Psoas muscle (tissue), 8 donors: ENCODE measurements around the gene CPEB1. TPM values are rescaled to one million over a fixed set of nuclear protein-coding genes. Genes with fewer than 3 reads are reported as not detected.
A peak's percentile ranks its signal among the peaks of the same experiment; 100 is the strongest.

Source experiments
- ATAC-seq, 4 donors: fragments of 200-7000 bp; cut with Tn5 transposase; one replicate each; pipeline ENCODE4 v1.9.1; 2020; ENCODE audit warnings: moderate library complexity in 3 of 4, mild to moderate bottlenecking in 2 of 4
- DNase-seq, 2 donors: peaks; one replicate each; pipeline ENCODE4 v3.0.0-alpha.2; 2020
- H3K27ac ChIP-seq: fragments of 200-600 bp; one replicate; pipeline ENCODE4 v1.8.0; 2022
- H3K27me3 ChIP-seq, 3 donors: fragments of 200-600 bp in 1 of 3; one replicate each; pipeline versions ENCODE4 v1.6.1 to v1.8.0; 2013 to 2022; ENCODE audit warnings: low read length in 2 of 3, mild to moderate bottlenecking in 2 of 3, moderate library complexity in 1 of 3; ENCODE audit not compliant: insufficient read depth in 3 of 3
- H3K36me3 ChIP-seq, 2 donors: fragments of 200-600 bp in 1 of 2; one replicate each; pipeline versions ENCODE4 v1.6.1 to v1.8.0; 2013 to 2022; ENCODE audit warnings: low read depth in 1 of 2, mild to moderate bottlenecking in 1 of 2, moderate library complexity in 1 of 2; ENCODE audit not compliant: insufficient read depth in 1 of 2
- H3K4me1 ChIP-seq: fragments of 200-600 bp; one replicate; pipeline ENCODE4 v1.8.0; 2022
- H3K4me3 ChIP-seq: fragments of 200-600 bp; one replicate; pipeline ENCODE4 v1.8.0; 2022; ENCODE audit warnings: mild to moderate bottlenecking
- H3K9me3 ChIP-seq: fragments of 200-600 bp; one replicate; pipeline ENCODE4 v1.8.0; 2022
- WGBS, 3 donors: extraction: QIAGEN DNeasy Blood & Tissue Kit; methylation state at CpG; one replicate each; pipeline versions ENCODE4 v1.1.6 to v1.1.7; 2013; 5-methylcytosine and 5-hydroxymethylcytosine counted together
- intact Hi-C, 2 donors: fragments of 100-400 bp; cut with DNase I; formaldehyde crosslinking; loops; one replicate each; pipeline versions ENCODE4 v1.11.0 to v1.14.2; 2022
- polyA plus RNA-seq, 3 donors: library from polyadenylated mRNA; stranded (reverse); fragments of 200-250 nt; gene quantifications; one replicate each; pipeline ENCODE4 v1.2.3, GENCODE V29; 2013
- total RNA-seq, 4 donors: library from RNA; stranded (reverse); fragmentation: NEBNext Ultra II Directional in 2 of 4; extraction: Animal tissue kit (Norgen Biotek cat#: 25700) in 2 of 4; gene quantifications; one replicate each; pipeline versions ENCODE4 v1.2.1 to v1.2.4, GENCODE V29; 2021 to 2023
- TF ChIP-seq, protein P1 (sequence below): fragments of 200-600 bp; IDR thresholded peaks from one replicate; pipeline ENCODE4 v1.8.0; 2022; ENCODE audit warnings: antibody characterized with exemption
- donor health status: healthy with polysubstance abuse.
- donor health status: DM: no; HTN: no; CAD: no; lungs with moderate emphysema.
- donor health status: Bipolar disorder and iron deficiency.
- donor health status: healthy.
- donor health status: DM: yes; HTN: yes; CAD: no.
- donor health status: DM: no; HTN: no; CAD: no.
- donor health status: DM: no; HTN: no; CAD: no.
- donor health status: DM: yes; HTN: yes; CAD: no.

Gene CPEB1
- total and polyA plus RNA-seq, 7 donors, result 0.07 to 4.6 (median 1.3) TPM

DNA sequence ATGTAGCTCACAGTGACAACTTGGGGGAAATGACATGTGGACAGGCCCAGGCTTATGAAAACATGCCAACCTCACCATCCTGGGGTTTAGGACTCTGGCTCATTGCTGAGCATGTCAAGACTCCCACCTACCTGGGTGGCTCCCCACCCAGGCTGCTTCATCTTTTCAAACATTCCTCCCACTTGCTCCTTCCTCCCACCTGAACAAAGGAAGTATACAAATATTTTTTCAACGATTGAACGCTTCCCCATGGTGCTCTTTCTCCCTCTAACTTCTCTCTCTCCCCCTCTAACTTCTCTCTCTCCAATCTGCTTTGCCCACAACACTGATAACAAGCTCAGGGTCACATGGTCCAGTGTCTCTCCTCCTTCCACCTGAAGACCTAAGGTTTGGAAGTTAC lies 27.7 kb upstream of the CPEB1 start:
- TF ChIP-seq, protein P1, sequence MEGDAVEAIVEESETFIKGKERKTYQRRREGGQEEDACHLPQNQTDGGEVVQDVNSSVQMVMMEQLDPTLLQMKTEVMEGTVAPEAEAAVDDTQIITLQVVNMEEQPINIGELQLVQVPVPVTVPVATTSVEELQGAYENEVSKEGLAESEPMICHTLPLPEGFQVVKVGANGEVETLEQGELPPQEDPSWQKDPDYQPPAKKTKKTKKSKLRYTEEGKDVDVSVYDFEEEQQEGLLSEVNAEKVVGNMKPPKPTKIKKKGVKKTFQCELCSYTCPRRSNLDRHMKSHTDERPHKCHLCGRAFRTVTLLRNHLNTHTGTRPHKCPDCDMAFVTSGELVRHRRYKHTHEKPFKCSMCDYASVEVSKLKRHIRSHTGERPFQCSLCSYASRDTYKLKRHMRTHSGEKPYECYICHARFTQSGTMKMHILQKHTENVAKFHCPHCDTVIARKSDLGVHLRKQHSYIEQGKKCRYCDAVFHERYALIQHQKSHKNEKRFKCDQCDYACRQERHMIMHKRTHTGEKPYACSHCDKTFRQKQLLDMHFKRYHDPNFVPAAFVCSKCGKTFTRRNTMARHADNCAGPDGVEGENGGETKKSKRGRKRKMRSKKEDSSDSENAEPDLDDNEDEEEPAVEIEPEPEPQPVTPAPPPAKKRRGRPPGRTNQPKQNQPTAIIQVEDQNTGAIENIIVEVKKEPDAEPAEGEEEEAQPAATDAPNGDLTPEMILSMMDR, result no peak
- no peak overlapping the region for H3K27ac ChIP-seq
- H3K27me3 ChIP-seq, result peaks cover 0 to 15% (median 4%) of the 10 kb centered on the region in 3 donors
- DNase-seq, result no peak
- no peak for ATAC-seq
- no peaks in the 10 kb centered on the region for H3K36me3 ChIP-seq
- intact Hi-C loops, result no loop called here
- no peaks in the 10 kb centered on the region for H3K9me3 ChIP-seq
- no peak overlapping the region for H3K4me3 ChIP-seq
- WGBS, 3 donors, result 71 to 82% (median 73%) methylated on average over 2 of the region's 2 CpGs
- no peaks in the 10 kb centered on the region for H3K4me1 ChIP-seq

- Histone ChIP-seq H3K36me3 (no peaks in the 10 kb centered on the region), H3K27me3 (no peaks in the 10 kb centered on the region), H3K9me3 (no peaks in the 10 kb centered on the region), H3K4me3 (no peak overlapping the region), H3K27ac (no peak overlapping the region), H3K4me1 (no peaks in the 10 kb centered on the region)
- DNase-seq (no peak), ATAC-seq (no peak)
- WGBS, 3 donors, result 79 to 84% (median 82%) methylated on average over 4 of the region's 4 CpGs
- intact Hi-C loops, result no loop called here
- TF ChIP-seq, protein P1, result no peak
Measured at GRCh38 chr15:82670699-82671098, 23.5 kb upstream of the CPEB1 start.

DNA sequence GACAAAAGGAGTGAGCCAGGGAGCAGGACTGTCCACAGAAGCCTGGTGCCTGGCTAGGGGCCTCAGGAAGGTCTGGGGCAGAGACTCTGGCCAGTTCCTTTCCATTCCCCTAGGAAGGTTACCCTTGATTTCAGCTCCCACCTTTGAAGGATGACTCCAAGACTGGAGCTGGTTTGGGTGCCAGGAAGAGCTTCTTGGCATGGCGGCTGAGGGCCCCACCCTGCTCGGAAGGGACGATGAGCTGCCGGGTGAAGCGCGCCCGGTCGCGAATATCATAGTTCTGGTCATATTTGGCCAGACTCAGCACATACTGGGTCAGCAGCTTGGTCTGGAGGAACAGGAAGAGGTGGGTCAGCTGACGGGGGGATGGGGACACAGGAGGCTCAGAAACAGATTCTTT lies 19.4 kb upstream of the CPEB1 start:
- H3K27me3 ChIP-seq, result peaks cover 0 to 3% (median 0%) of the 10 kb centered on the region in 3 donors
- TF ChIP-seq, protein P1, result no peak
- H3K36me3 ChIP-seq, result no peaks in the 10 kb centered on the region
- no peaks in the 10 kb centered on the region for H3K9me3 ChIP-seq
- ATAC-seq (no peak), DNase-seq (no peak)
- intact Hi-C loops, result no loop called here
- H3K27ac ChIP-seq, result no peak overlapping the region
- WGBS, 3 donors, result 85 to 97% (median 90%) methylated on average over 10 of the region's 10 CpGs
- no peaks in the 10 kb centered on the region for H3K4me1 ChIP-seq
- H3K4me3 ChIP-seq, result no peak overlapping the region

DNA sequence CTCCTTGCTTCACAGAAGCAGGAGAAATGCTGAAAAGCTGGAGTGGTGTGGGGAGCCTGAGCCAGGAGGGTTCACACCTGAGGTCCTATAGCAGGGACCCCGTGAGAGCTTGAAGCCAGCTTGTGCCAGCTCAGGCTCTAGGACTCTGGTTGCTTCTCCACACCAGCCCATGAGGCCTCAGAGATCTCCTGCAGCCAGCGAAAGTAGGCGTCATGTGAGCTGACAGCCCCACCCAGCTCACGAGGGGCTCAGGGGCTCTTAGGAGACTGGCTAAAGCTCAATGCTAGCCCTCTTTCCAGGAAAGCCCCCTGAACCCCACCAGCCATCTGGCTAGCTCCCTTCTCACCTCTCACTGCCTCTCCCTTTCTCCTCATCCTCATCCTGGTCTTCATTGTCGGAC lies 16.9 kb upstream of the CPEB1 start:
- Histone ChIP-seq H3K27me3 (peaks cover 0 to 12% (median 0%) of the 10 kb centered on the region in 3 donors), H3K36me3 (no peaks in the 10 kb centered on the region), H3K27ac (no peak overlapping the region), H3K4me3 (no peak overlapping the region), H3K9me3 (no peaks in the 10 kb centered on the region), H3K4me1 (no peaks in the 10 kb centered on the region)
- intact Hi-C loops, result no loop called here
- TF ChIP-seq, protein P1, result no peak
- DNase-seq, result no peak
- WGBS, 3 donors, result 78 to 84% (median 79%) methylated on average over 5 of the region's 5 CpGs
- ATAC-seq, result no peak

- TF ChIP-seq, protein P1, result no peak
- no peak for ATAC-seq
- 5 to 11% (median 5%) methylated on average over 3 to 4 of the region's 4 CpGs for WGBS, 3 donors
- Histone ChIP-seq H3K36me3 (no peaks in the 10 kb centered on the region), H3K4me3 (no peak overlapping the region), H3K27ac (no peak overlapping the region), H3K9me3 (no peaks in the 10 kb centered on the region), H3K4me1 (no peaks in the 10 kb centered on the region), H3K27me3 (peaks cover 0 to 12% (median 0%) of the 10 kb centered on the region in 3 donors)
- intact Hi-C loops, result no loop called here
- peak; percentile 29 to 62 for DNase-seq
Measured at GRCh38 chr15:82663186-82663600, 16.0 kb upstream of the CPEB1 start.
